Measurements from ENCODE around the gene ASPDH. TPM values are rescaled to one million over a fixed set of nuclear protein-coding genes. Genes with fewer than 3 reads are reported as not detected.
"Not testable (repeated sequence)": the region's sequence is repeated elsewhere in the genome, so short reads cannot be mapped to it uniquely, and the experiment has no call there.

ASPDH gene
- total RNA-seq, 1 experiment from 2014 or later: not detected

- Histone ChIP-seq H2AFZ (ENCODE audit: low read depth, low read length, poor library complexity, severe bottlenecking) (no peak overlapping the region), H3K9ac (ENCODE audit: low read length) (no peak overlapping the region), H3K4me2 (ENCODE audit: low read length) (no peak overlapping the region), H3K79me2 (ENCODE audit: insufficient read depth, low read length) (no peaks in the 10 kb centered on the region), H3K27me3 (ENCODE audit: insufficient read depth, low read length) (no peaks in the 10 kb centered on the region), H3K27ac (ENCODE audit: low read depth, low read length) (no peak overlapping the region), H3K36me3 (ENCODE audit: control insufficient read depth in 1 of 2, insufficient read depth in 2 of 2, low read length in 2 of 2) (no peaks in the 10 kb centered on the region), H3K4me3 (replicated peaks in 1 of 2; ENCODE audit: low read depth in 1 of 2, low read length in 2 of 2) (no peak overlapping the region), H4K20me1 (ENCODE audit: insufficient read depth) (no peaks in the 10 kb centered on the region), H3K4me1 (ENCODE audit: control insufficient read depth in 1 of 2, insufficient read depth in 2 of 2, low read length in 2 of 2) (no peaks in the 10 kb centered on the region), H3K9me2 (ENCODE audit: insufficient read depth) (no peaks in the 10 kb centered on the region), H3K9me3 (ENCODE audit: control insufficient read depth in 1 of 2, insufficient read depth in 1 of 2, low read depth in 1 of 2, low read length in 2 of 2) (peaks cover 7 to 20% of the 10 kb centered on the region in 2 experiments; a peak in 3 of 4 replicates)
- BruUV-seq (replicated peaks): no TSS peak
- DNase-seq (ENCODE audit: low read depth, low spot score) (no peak), ATAC-seq (no peak)
- ChIA-PET RAD21 (ENCODE audit: low non-redundant PET in 1 of 2, low total read pairs in 2 of 2, uncharacterized antibody in 2 of 2, unreplicated experiment in 2 of 2) (no interaction called here), POLR2A (interaction anchor here (0.6 kb wide), 1 partner anchor 13 kb away, joined by 3 read pairs; no protein-coding TSS in a partner anchor), CTCF (interaction anchor here (1.4 kb wide), 1 partner anchor 23 kb away, joined by 3 read pairs; no protein-coding TSS in a partner anchor)
- intact Hi-C loops (cut with micrococcal nuclease): loop anchor here (10.0 kb wide), 1 partner anchor 122 kb away; no protein-coding TSS in a partner anchor
- TF ChIP-seq CBX3 (IDR thresholded peaks at IDR 0.05; ENCODE audit: low read depth) (peak; percentile 18; the same call in 1 of the 2 replicates), EZH2 (IDR thresholded peaks at IDR 0.05) (no peak), EZH2phosphoT487 (IDR thresholded peaks at IDR 0.05; ENCODE audit: borderline replicate concordance) (no peak), YY1 (IDR thresholded peaks at IDR 0.05; ENCODE audit: extremely low read depth, insufficient replicate concordance, low read depth, low read length) (no peak), SIN3A (IDR thresholded peaks at IDR 0.05; ENCODE audit: low read depth) (no peak), ZNF274 (IDR thresholded peaks at IDR 0.05; ENCODE audit: low read depth, low read length) (no peak)
Measured at GRCh38 chr19:50532952-50533351, 19.2 kb upstream of the ASPDH start.

GRCh38 chr19:50531171-50531612 is 17.5 kb upstream of the ASPDH start:
- no peak overlapping the region for H3K9ac ChIP-seq (ENCODE audit: low read length)
- ATAC-seq: no peak
- no peak overlapping the region for H3K27ac ChIP-seq (ENCODE audit: low read depth, low read length)
- DNase-seq (ENCODE audit: low read depth, low spot score): no peak
- TF ChIP-seq CEBPB (IDR thresholded peaks at IDR 0.05; ENCODE audit: low read depth) (no peak), EZH2 (IDR thresholded peaks at IDR 0.05) (no peak), TCF7L2 (IDR thresholded peaks at IDR 0.05; ENCODE audit: borderline replicate concordance, extremely low read depth, insufficient read depth, insufficient read length) (no peak), POLR2A (IDR thresholded peaks at IDR 0.05; ENCODE audit: borderline replicate concordance, extremely low read depth, insufficient read depth, insufficient read length) (no peak), SIN3A (IDR thresholded peaks at IDR 0.05; ENCODE audit: low read depth) (no peak), POLR2AphosphoS5 (IDR thresholded peaks at IDR 0.05; ENCODE audit: low read depth, low read length) (no peak)
- TF ChIP-seq, protein P1, sequence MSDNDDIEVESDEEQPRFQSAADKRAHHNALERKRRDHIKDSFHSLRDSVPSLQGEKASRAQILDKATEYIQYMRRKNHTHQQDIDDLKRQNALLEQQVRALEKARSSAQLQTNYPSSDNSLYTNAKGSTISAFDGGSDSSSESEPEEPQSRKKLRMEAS (IDR thresholded peaks at IDR 0.05): no peak
- TF ChIP-seq, protein P2, sequence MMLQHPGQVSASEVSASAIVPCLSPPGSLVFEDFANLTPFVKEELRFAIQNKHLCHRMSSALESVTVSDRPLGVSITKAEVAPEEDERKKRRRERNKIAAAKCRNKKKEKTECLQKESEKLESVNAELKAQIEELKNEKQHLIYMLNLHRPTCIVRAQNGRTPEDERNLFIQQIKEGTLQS (IDR thresholded peaks at IDR 0.05): no peak
- POLR2A ChIA-PET: no interaction called here
- RAD21 ChIA-PET (ENCODE audit: low non-redundant PET in 1 of 2, low total read pairs in 2 of 2, uncharacterized antibody in 2 of 2, unreplicated experiment in 2 of 2): no interaction called here
- no peaks in the 10 kb centered on the region for H3K4me1 ChIP-seq (ENCODE audit: control insufficient read depth in 1 of 2, insufficient read depth in 2 of 2, low read length in 2 of 2)
- no peaks in the 10 kb centered on the region for H3K79me2 ChIP-seq (ENCODE audit: insufficient read depth, low read length)
- H3K9me3 ChIP-seq (ENCODE audit: control insufficient read depth in 1 of 2, insufficient read depth in 1 of 2, low read depth in 1 of 2, low read length in 2 of 2): peaks cover 7 to 20% of the 10 kb centered on the region in 2 experiments; a peak in 3 of 4 replicates
- H3K9me2 ChIP-seq (ENCODE audit: insufficient read depth): no peaks in the 10 kb centered on the region
- no peak overlapping the region for H3K4me3 ChIP-seq (replicated peaks in 1 of 2; ENCODE audit: low read depth in 1 of 2, low read length in 2 of 2)
- no peak overlapping the region for H2AFZ ChIP-seq (ENCODE audit: low read depth, low read length, poor library complexity, severe bottlenecking)
- intact Hi-C loops (cut with micrococcal nuclease): loop anchor here (10.0 kb wide), 1 partner anchor 124 kb away; no protein-coding TSS in a partner anchor
- CTCF ChIA-PET: no interaction called here
- H4K20me1 ChIP-seq (ENCODE audit: insufficient read depth): no peaks in the 10 kb centered on the region
- no TSS peak for BruUV-seq (replicated peaks)
- H3K27me3 ChIP-seq (ENCODE audit: insufficient read depth, low read length): no peaks in the 10 kb centered on the region
- H3K36me3 ChIP-seq (ENCODE audit: control insufficient read depth in 1 of 2, insufficient read depth in 2 of 2, low read length in 2 of 2): no peaks in the 10 kb centered on the region
- H3K4me2 ChIP-seq (ENCODE audit: low read length): no peak overlapping the region

DNA sequence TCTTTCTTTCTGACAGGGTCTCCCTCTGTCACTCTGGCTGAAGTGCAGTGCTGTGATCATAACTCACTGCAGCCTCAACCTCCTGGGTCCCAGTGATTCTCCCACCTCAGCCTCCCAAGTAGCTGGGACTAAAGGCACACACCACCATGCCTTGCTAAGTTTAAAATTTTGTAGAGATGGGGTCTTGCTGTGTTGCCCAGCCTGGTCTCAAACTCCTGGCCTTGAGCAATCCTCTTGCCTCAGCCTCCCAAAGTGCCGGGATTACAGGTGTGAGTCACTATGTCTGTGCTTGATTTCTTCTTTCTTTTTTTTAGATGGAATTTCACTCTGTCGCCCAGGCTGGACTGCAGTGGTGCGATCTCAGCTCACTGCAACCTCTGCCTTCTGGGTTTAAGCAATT is 14.3 kb upstream of the ASPDH start:
- RAD21 ChIA-PET (ENCODE audit: low non-redundant PET in 1 of 2, low total read pairs in 2 of 2, uncharacterized antibody in 2 of 2, unreplicated experiment in 2 of 2); CTCF ChIA-PET; H3K9ac ChIP-seq (ENCODE audit: low read length); DNase-seq (ENCODE audit: low read depth, low spot score); H3K9me3 ChIP-seq (ENCODE audit: control insufficient read depth in 1 of 2, insufficient read depth in 1 of 2, low read depth in 1 of 2, low read length in 2 of 2); H4K20me1 ChIP-seq (ENCODE audit: insufficient read depth); H2AFZ ChIP-seq (ENCODE audit: low read depth, low read length, poor library complexity, severe bottlenecking); intact Hi-C loops (cut with micrococcal nuclease); BruUV-seq (replicated peaks); H3K9me2 ChIP-seq (ENCODE audit: insufficient read depth); ATAC-seq; H3K79me2 ChIP-seq (ENCODE audit: insufficient read depth, low read length); H3K4me3 ChIP-seq (replicated peaks in 1 of 2; ENCODE audit: low read depth in 1 of 2, low read length in 2 of 2); H3K27ac ChIP-seq (ENCODE audit: low read depth, low read length); H3K27me3 ChIP-seq (ENCODE audit: insufficient read depth, low read length); H3K4me2 ChIP-seq (ENCODE audit: low read length); H3K36me3 ChIP-seq (ENCODE audit: control insufficient read depth in 1 of 2, insufficient read depth in 2 of 2, low read length in 2 of 2); H3K4me1 ChIP-seq (ENCODE audit: control insufficient read depth in 1 of 2, insufficient read depth in 2 of 2, low read length in 2 of 2): not testable (repeated sequence)
- POLR2A ChIA-PET: interaction anchor here (0.7 kb wide), 1 partner anchor 346 kb away, joined by 3 read pairs; no protein-coding TSS in a partner anchor
